Inferior parietal cortex (tissue), 1 donor: Measurements from ENCODE around the gene KNDC1.

Experiments
- DNase-seq: peaks from one replicate; pipeline ENCODE4 v3.0.0-alpha.2; 2016; ENCODE audit errors: extremely low spot score

The KNDC1 gene

GRCh38 chr10:133206356-133207040, 46.5 kb downstream of the KNDC1 start:
- no peak for DNase-seq

- DNase-seq: no peak
Observed at GRCh38 chr10:133207041-133207600, 47.1 kb downstream of the KNDC1 start.

- DNase-seq: no peak
Observed at GRCh38 chr10:133207627-133208026, 47.6 kb downstream of the KNDC1 start.

- no peak for DNase-seq
Observed at GRCh38 chr10:133208466-133208865, 48.4 kb downstream of the KNDC1 start.

GRCh38 chr10:133209117-133209516, 49.1 kb downstream of the KNDC1 start:
- no peak for DNase-seq

GRCh38 chr10:133209641-133210040, 49.6 kb downstream of the KNDC1 start:
- no peak for DNase-seq

GRCh38 chr10:133210398-133211140, 50.5 kb downstream of the KNDC1 start:
- no peak for DNase-seq

GRCh38 chr10:133211141-133211830, 51.3 kb downstream of the KNDC1 start:
- no peak for DNase-seq

GRCh38 chr10:133211959-133212852, 52.2 kb downstream of the KNDC1 start:
- no peak for DNase-seq

GRCh38 chr10:133212853-133213494, 53.0 kb downstream of the KNDC1 start:
- DNase-seq: no peak

- DNase-seq: no peak
Observed at GRCh38 chr10:133213641-133214467, 53.8 kb downstream of the KNDC1 start.

- no peak for DNase-seq
Observed at GRCh38 chr10:133214468-133215410, 54.7 kb downstream of the KNDC1 start.

- DNase-seq: no peak
Observed at GRCh38 chr10:133215586-133215985, 55.6 kb downstream of the KNDC1 start.

- no peak for DNase-seq
Observed at GRCh38 chr10:133216776-133217175, 56.8 kb downstream of the KNDC1 start.

GRCh38 chr10:133217800-133218589, 58.0 kb downstream of the KNDC1 start:
- no peak for DNase-seq

- DNase-seq: no peak
Observed at GRCh38 chr10:133218891-133219290, 58.9 kb downstream of the KNDC1 start.

GRCh38 chr10:133219782-133220181, 59.8 kb downstream of the KNDC1 start:
- DNase-seq: no peak

- no peak for DNase-seq
Observed at GRCh38 chr10:133221331-133221730, 61.3 kb downstream of the KNDC1 start.
